ENCODE measurements around the gene PRIMA1. TPM values are rescaled to one million over a fixed set of nuclear protein-coding genes. Genes with fewer than 3 reads are reported as not detected.

PRIMA1 gene
- total RNA-seq, 1 donor from 2014 or later: 4.0 TPM

- H3K36me3 Mint-ChIP-seq (ENCODE audit: insufficient read depth): peaks cover 1% of the 10 kb centered on the region
- TF ChIP-seq CTCF (IDR thresholded peaks at IDR 0.05; ENCODE audit: unreplicated experiment): no peak
- no peak overlapping the region for H3K4me3 Mint-ChIP-seq (ENCODE audit: low read depth)
- DNase-seq (ENCODE audit: low spot score, unreplicated experiment): no peak
- no peaks in the 10 kb centered on the region for H3K27me3 Mint-ChIP-seq
- H3K4me1 Mint-ChIP-seq (ENCODE audit: low read depth): no peaks in the 10 kb centered on the region
- no peak overlapping the region for H3K27ac Mint-ChIP-seq
- H3K9me3 Mint-ChIP-seq (ENCODE audit: low read depth): no peaks in the 10 kb centered on the region
These were observed 56.5 kb downstream of the PRIMA1 start for GRCh38 chr14:93731753-93732152.

GRCh38 chr14:93729993-93730392 is 58.3 kb downstream of the PRIMA1 start:
- Mint-ChIP-seq H3K27me3 (no peaks in the 10 kb centered on the region), H3K36me3 (ENCODE audit: insufficient read depth) (peaks cover 1% of the 10 kb centered on the region), H3K4me1 (ENCODE audit: low read depth) (no peaks in the 10 kb centered on the region), H3K27ac (no peak overlapping the region), H3K9me3 (ENCODE audit: low read depth) (no peaks in the 10 kb centered on the region), H3K4me3 (ENCODE audit: low read depth) (no peak overlapping the region)
- no peak for DNase-seq (ENCODE audit: low spot score, unreplicated experiment)
- no peak for TF ChIP-seq CTCF (IDR thresholded peaks at IDR 0.05; ENCODE audit: unreplicated experiment)

- H3K36me3 Mint-ChIP-seq (ENCODE audit: insufficient read depth): peaks cover 1% of the 10 kb centered on the region
- H3K4me1 Mint-ChIP-seq (ENCODE audit: low read depth): no peaks in the 10 kb centered on the region
- no peak overlapping the region for H3K27ac Mint-ChIP-seq
- TF ChIP-seq CTCF (IDR thresholded peaks at IDR 0.05; ENCODE audit: unreplicated experiment): no peak
- no peaks in the 10 kb centered on the region for H3K27me3 Mint-ChIP-seq
- H3K4me3 Mint-ChIP-seq (ENCODE audit: low read depth): no peak overlapping the region
- no peaks in the 10 kb centered on the region for H3K9me3 Mint-ChIP-seq (ENCODE audit: low read depth)
- DNase-seq (ENCODE audit: low spot score, unreplicated experiment): no peak
These were observed 59.7 kb downstream of the PRIMA1 start for GRCh38 chr14:93728651-93729016.

GRCh38 chr14:93727917-93728650 is 60.2 kb downstream of the PRIMA1 start:
- H3K4me1 Mint-ChIP-seq (ENCODE audit: low read depth): no peaks in the 10 kb centered on the region
- no peak overlapping the region for H3K27ac Mint-ChIP-seq
- no peak overlapping the region for H3K4me3 Mint-ChIP-seq (ENCODE audit: low read depth)
- TF ChIP-seq CTCF (IDR thresholded peaks at IDR 0.05; ENCODE audit: unreplicated experiment): no peak
- DNase-seq (ENCODE audit: low spot score, unreplicated experiment): no peak
- H3K27me3 Mint-ChIP-seq: no peaks in the 10 kb centered on the region
- H3K9me3 Mint-ChIP-seq (ENCODE audit: low read depth): no peaks in the 10 kb centered on the region
- peaks cover 1% of the 10 kb centered on the region for H3K36me3 Mint-ChIP-seq (ENCODE audit: insufficient read depth)

GRCh38 chr14:93727039-93727740 is 61.1 kb downstream of the PRIMA1 start:
- Mint-ChIP-seq H3K36me3 (ENCODE audit: insufficient read depth) (peaks cover 4% of the 10 kb centered on the region), H3K4me3 (ENCODE audit: low read depth) (no peak overlapping the region), H3K9me3 (ENCODE audit: low read depth) (no peaks in the 10 kb centered on the region), H3K27me3 (no peaks in the 10 kb centered on the region), H3K4me1 (ENCODE audit: low read depth) (no peaks in the 10 kb centered on the region), H3K27ac (no peak overlapping the region)
- TF ChIP-seq CTCF (IDR thresholded peaks at IDR 0.05; ENCODE audit: unreplicated experiment): no peak
- no peak for DNase-seq (ENCODE audit: low spot score, unreplicated experiment)

All from progenitor cell of endocrine pancreas (in vitro differentiated cells).